NCI-H1092 (cell line): ENCODE results near the gene DDX20.

Source experiments
- DNase-seq: peaks from one replicate; lab custom pipeline; 2025; lab: John Stamatoyannopoulos, UW

The DDX20 gene

GRCh38 chr1:111755331-111756123, at the start of gene DDX20:
TSS of gene DDX20 (plus strand) at chr1:111755901. CDS start at chr1:111755925, 24 bp downstream.
- peak; percentile 93 for DNase-seq

- no peak for DNase-seq
Observed at GRCh38 chr1:111706921-111707320, 48.8 kb upstream of the DDX20 start.

- no peak for DNase-seq
Observed at GRCh38 chr1:111707906-111708305, 47.8 kb upstream of the DDX20 start.

GRCh38 chr1:111709986-111710385, 45.7 kb upstream of the DDX20 start:
- DNase-seq: no peak

GRCh38 chr1:111716333-111716732, 39.4 kb upstream of the DDX20 start:
- DNase-seq: no peak

- DNase-seq: no peak
Observed at GRCh38 chr1:111717450-111717849, 38.3 kb upstream of the DDX20 start.

- no peak for DNase-seq
Observed at GRCh38 chr1:111719135-111719534, 36.6 kb upstream of the DDX20 start.

GRCh38 chr1:111719674-111720132, 36.0 kb upstream of the DDX20 start:
- no peak for DNase-seq

GRCh38 chr1:111720274-111720976, 35.3 kb upstream of the DDX20 start:
- no peak for DNase-seq

- no peak for DNase-seq
Observed at GRCh38 chr1:111720977-111721786, 34.5 kb upstream of the DDX20 start.

GRCh38 chr1:111723091-111723806, 32.5 kb upstream of the DDX20 start:
- no peak for DNase-seq

GRCh38 chr1:111723871-111724270, 31.8 kb upstream of the DDX20 start:
- DNase-seq: no peak

GRCh38 chr1:111725192-111725591, 30.5 kb upstream of the DDX20 start:
- DNase-seq: no peak

- DNase-seq: no peak
Observed at GRCh38 chr1:111727056-111727455, 28.6 kb upstream of the DDX20 start.

GRCh38 chr1:111729271-111729921, 26.3 kb upstream of the DDX20 start:
- no peak for DNase-seq

- no peak for DNase-seq
Observed at GRCh38 chr1:111729946-111730681, 25.6 kb upstream of the DDX20 start.

- DNase-seq: no peak
Observed at GRCh38 chr1:111730706-111731105, 25.0 kb upstream of the DDX20 start.

- DNase-seq: no peak
Observed at GRCh38 chr1:111731956-111732355, 23.7 kb upstream of the DDX20 start.

- no peak for DNase-seq
Observed at GRCh38 chr1:111732718-111733117, 23.0 kb upstream of the DDX20 start.

- peak; percentile 69 for DNase-seq
Observed at GRCh38 chr1:111733183-111733991, 22.3 kb upstream of the DDX20 start.
